ENCODE measurements around the gene ZC3H4.

ZC3H4 gene

GRCh38 chr19:47112997-47113849 is at the start of gene ZC3H4:
Gene ZC3H4, minus strand, starts transcription at chr19:47113776. Its CDS starts 1,192 bp downstream, at chr19:47112584.
- Histone ChIP-seq H3K27me3 (ENCODE audit: control insufficient read depth, insufficient read depth, low read length) (no peaks in the 10 kb centered on the region), H3K4me3 (ENCODE audit: low read depth, low read length) (peak within 1 kb of the TSS; percentile 85), H3K9ac (ENCODE audit: low read depth, low read length) (peak within 1 kb of the TSS; percentile 97), H3K9me3 (ENCODE audit: control insufficient read depth, insufficient read depth, low read length) (no peaks in the 10 kb centered on the region), H3K36me3 (ENCODE audit: control insufficient read depth, insufficient read depth, low read length) (peaks cover 9% of the 10 kb centered on the region), H3K27ac (ENCODE audit: low read depth, low read length) (peak within 1 kb of the TSS; percentile 100), H3K4me1 (ENCODE audit: control insufficient read depth, insufficient read depth, low read length) (peaks cover 23% of the 10 kb centered on the region)

GRCh38 chr19:47161876-47162489 is 48.4 kb upstream of the ZC3H4 start:
- Histone ChIP-seq H3K27ac (ENCODE audit: low read depth, low read length) (no peak overlapping the region), H3K36me3 (ENCODE audit: control insufficient read depth, insufficient read depth, low read length) (peaks cover 75% of the 10 kb centered on the region)

GRCh38 chr19:47158879-47159503 is 45.4 kb upstream of the ZC3H4 start:
- Histone ChIP-seq H3K36me3 (ENCODE audit: control insufficient read depth, insufficient read depth, low read length) (peaks cover 87% of the 10 kb centered on the region), H3K9ac (ENCODE audit: low read depth, low read length) (no peak overlapping the region; the same call in 1 of the 2 replicates), H3K27me3 (ENCODE audit: control insufficient read depth, insufficient read depth, low read length) (no peaks in the 10 kb centered on the region), H3K27ac (ENCODE audit: low read depth, low read length) (peak overlapping the region; percentile 97), H3K9me3 (ENCODE audit: control insufficient read depth, insufficient read depth, low read length) (no peaks in the 10 kb centered on the region), H3K4me3 (ENCODE audit: low read depth, low read length) (no peak overlapping the region), H3K4me1 (ENCODE audit: control insufficient read depth, insufficient read depth, low read length) (peaks cover 29% of the 10 kb centered on the region)

More at GRCh38 chr19:47161876-47162489, 48.4 kb upstream of the ZC3H4 start:
- Histone ChIP-seq H3K27me3 (ENCODE audit: control insufficient read depth, insufficient read depth, low read length) (no peaks in the 10 kb centered on the region), H3K4me3 (ENCODE audit: low read depth, low read length) (no peak overlapping the region), H3K4me1 (ENCODE audit: control insufficient read depth, insufficient read depth, low read length) (peaks cover 21% of the 10 kb centered on the region), H3K9ac (ENCODE audit: low read depth, low read length) (no peak overlapping the region), H3K9me3 (ENCODE audit: control insufficient read depth, insufficient read depth, low read length) (no peaks in the 10 kb centered on the region)

GRCh38 chr19:47158367-47158791 is 44.8 kb upstream of the ZC3H4 start:
- Histone ChIP-seq H3K27me3 (ENCODE audit: control insufficient read depth, insufficient read depth, low read length) (no peaks in the 10 kb centered on the region), H3K9me3 (ENCODE audit: control insufficient read depth, insufficient read depth, low read length) (no peaks in the 10 kb centered on the region), H3K9ac (ENCODE audit: low read depth, low read length) (peak overlapping the region; percentile 67), H3K36me3 (ENCODE audit: control insufficient read depth, insufficient read depth, low read length) (peaks cover 88% of the 10 kb centered on the region), H3K4me1 (ENCODE audit: control insufficient read depth, insufficient read depth, low read length) (peaks cover 29% of the 10 kb centered on the region), H3K4me3 (ENCODE audit: low read depth, low read length) (peak overlapping the region; percentile 41; the same call in 1 of the 2 replicates), H3K27ac (ENCODE audit: low read depth, low read length) (peak overlapping the region; percentile 97)

GRCh38 chr19:47157431-47158321 is 44.1 kb upstream of the ZC3H4 start:
- H3K9me3 ChIP-seq (ENCODE audit: control insufficient read depth, insufficient read depth, low read length): no peaks in the 10 kb centered on the region
- H3K9ac ChIP-seq (ENCODE audit: low read depth, low read length): peak overlapping the region; percentile 67
- H3K27me3 ChIP-seq (ENCODE audit: control insufficient read depth, insufficient read depth, low read length): no peaks in the 10 kb centered on the region
- peak overlapping the region; percentile 41 for H3K4me3 ChIP-seq (ENCODE audit: low read depth, low read length)
- peak overlapping the region; percentile 97 for H3K27ac ChIP-seq (ENCODE audit: low read depth, low read length)
- H3K36me3 ChIP-seq (ENCODE audit: control insufficient read depth, insufficient read depth, low read length): peaks cover 90% of the 10 kb centered on the region
- peaks cover 29% of the 10 kb centered on the region for H3K4me1 ChIP-seq (ENCODE audit: control insufficient read depth, insufficient read depth, low read length)

GRCh38 chr19:47156861-47157430 is 43.4 kb upstream of the ZC3H4 start:
- no peaks in the 10 kb centered on the region for H3K27me3 ChIP-seq (ENCODE audit: control insufficient read depth, insufficient read depth, low read length)
- no peaks in the 10 kb centered on the region for H3K9me3 ChIP-seq (ENCODE audit: control insufficient read depth, insufficient read depth, low read length)
- peaks cover 31% of the 10 kb centered on the region for H3K4me1 ChIP-seq (ENCODE audit: control insufficient read depth, insufficient read depth, low read length)
- peaks cover 90% of the 10 kb centered on the region for H3K36me3 ChIP-seq (ENCODE audit: control insufficient read depth, insufficient read depth, low read length)
- peak overlapping the region; percentile 2; the same call in 1 of the 2 replicates for H3K4me3 ChIP-seq (ENCODE audit: low read depth, low read length)
- H3K9ac ChIP-seq (ENCODE audit: low read depth, low read length): no peak overlapping the region
- peak overlapping the region; percentile 97 for H3K27ac ChIP-seq (ENCODE audit: low read depth, low read length)

GRCh38 chr19:47155148-47155547 is 41.6 kb upstream of the ZC3H4 start:
- Histone ChIP-seq H3K9me3 (ENCODE audit: control insufficient read depth, insufficient read depth, low read length) (no peaks in the 10 kb centered on the region), H3K27me3 (ENCODE audit: control insufficient read depth, insufficient read depth, low read length) (no peaks in the 10 kb centered on the region), H3K36me3 (ENCODE audit: control insufficient read depth, insufficient read depth, low read length) (peaks cover 92% of the 10 kb centered on the region), H3K4me3 (ENCODE audit: low read depth, low read length) (no peak overlapping the region), H3K27ac (ENCODE audit: low read depth, low read length) (no peak overlapping the region), H3K9ac (ENCODE audit: low read depth, low read length) (no peak overlapping the region), H3K4me1 (ENCODE audit: control insufficient read depth, insufficient read depth, low read length) (peaks cover 37% of the 10 kb centered on the region)

- H3K36me3 ChIP-seq (ENCODE audit: control insufficient read depth, insufficient read depth, low read length): peaks cover 90% of the 10 kb centered on the region
- no peak overlapping the region for H3K9ac ChIP-seq (ENCODE audit: low read depth, low read length)
- no peaks in the 10 kb centered on the region for H3K27me3 ChIP-seq (ENCODE audit: control insufficient read depth, insufficient read depth, low read length)
- H3K4me3 ChIP-seq (ENCODE audit: low read depth, low read length): no peak overlapping the region
- H3K27ac ChIP-seq (ENCODE audit: low read depth, low read length): no peak overlapping the region
- H3K4me1 ChIP-seq (ENCODE audit: control insufficient read depth, insufficient read depth, low read length): peaks cover 28% of the 10 kb centered on the region
- H3K9me3 ChIP-seq (ENCODE audit: control insufficient read depth, insufficient read depth, low read length): no peaks in the 10 kb centered on the region
Observed at GRCh38 chr19:47153266-47153665, 39.7 kb upstream of the ZC3H4 start.

- Histone ChIP-seq H3K9me3 (ENCODE audit: control insufficient read depth, insufficient read depth, low read length) (no peaks in the 10 kb centered on the region), H3K4me1 (ENCODE audit: control insufficient read depth, insufficient read depth, low read length) (peaks cover 22% of the 10 kb centered on the region), H3K36me3 (ENCODE audit: control insufficient read depth, insufficient read depth, low read length) (peaks cover 88% of the 10 kb centered on the region), H3K27me3 (ENCODE audit: control insufficient read depth, insufficient read depth, low read length) (no peaks in the 10 kb centered on the region), H3K9ac (ENCODE audit: low read depth, low read length) (no peak overlapping the region), H3K4me3 (ENCODE audit: low read depth, low read length) (no peak overlapping the region), H3K27ac (ENCODE audit: low read depth, low read length) (peak overlapping the region; percentile 59)
Observed at GRCh38 chr19:47152632-47153031, 39.1 kb upstream of the ZC3H4 start.

- Histone ChIP-seq H3K9ac (ENCODE audit: low read depth, low read length) (no peak overlapping the region), H3K9me3 (ENCODE audit: control insufficient read depth, insufficient read depth, low read length) (no peaks in the 10 kb centered on the region), H3K36me3 (ENCODE audit: control insufficient read depth, insufficient read depth, low read length) (peaks cover 89% of the 10 kb centered on the region), H3K27ac (ENCODE audit: low read depth, low read length) (peak overlapping the region; percentile 59), H3K27me3 (ENCODE audit: control insufficient read depth, insufficient read depth, low read length) (no peaks in the 10 kb centered on the region), H3K4me3 (ENCODE audit: low read depth, low read length) (no peak overlapping the region), H3K4me1 (ENCODE audit: control insufficient read depth, insufficient read depth, low read length) (peaks cover 18% of the 10 kb centered on the region)
Observed at GRCh38 chr19:47152205-47152604, 38.6 kb upstream of the ZC3H4 start.

Data from HUES48 (cell line).